Neural cell (in vitro differentiated cells): ENCODE results near the gene LRMDA.

Source experiments
- EP300 ChIP-seq: fragments of 450-650 bp; conservative IDR thresholded peaks from 2 replicates; pipeline ENCODE4 v1.6.1; 2014; ENCODE audit warnings: antibody characterized with exemption, mild to moderate bottlenecking, moderate library complexity; ENCODE audit not compliant: poor library complexity, severe bottlenecking
- EZH2 ChIP-seq: fragments of 200-600, 300-800 bp; shearing (Covaris generic), sonication (generic); IDR thresholded peaks from 2 replicates; pipeline ENCODE4 v1.6.1; 2014; ENCODE audit warnings: antibody characterized with exemption, low read length, borderline replicate concordance, mild to moderate bottlenecking; ENCODE audit not compliant: insufficient read depth, poor library complexity, severe bottlenecking
- POLR2AphosphoS5 ChIP-seq: IDR thresholded peaks from 2 replicates; pipeline ENCODE4 v1.6.1; 2012
- SMC3 ChIP-seq: fragments of 450-650 bp; conservative IDR thresholded peaks from 2 replicates; pipeline ENCODE4 v1.6.1; 2014; ENCODE audit warnings: antibody characterized with exemption, mild to moderate bottlenecking, moderate library complexity; ENCODE audit not compliant: poor library complexity
- TF ChIP-seq, protein P1 (sequence below): fragments of 450-650 bp; IDR thresholded peaks from 2 replicates; pipeline ENCODE4 v1.5.1; 2014; ENCODE audit warnings: antibody characterized with exemption, mild to moderate bottlenecking, moderate library complexity; ENCODE audit not compliant: poor library complexity, severe bottlenecking
- TF ChIP-seq, protein P2 (sequence below): IDR thresholded peaks from 2 replicates; pipeline ENCODE4 v1.6.1; 2012; ENCODE audit warnings: borderline replicate concordance

DNA sequence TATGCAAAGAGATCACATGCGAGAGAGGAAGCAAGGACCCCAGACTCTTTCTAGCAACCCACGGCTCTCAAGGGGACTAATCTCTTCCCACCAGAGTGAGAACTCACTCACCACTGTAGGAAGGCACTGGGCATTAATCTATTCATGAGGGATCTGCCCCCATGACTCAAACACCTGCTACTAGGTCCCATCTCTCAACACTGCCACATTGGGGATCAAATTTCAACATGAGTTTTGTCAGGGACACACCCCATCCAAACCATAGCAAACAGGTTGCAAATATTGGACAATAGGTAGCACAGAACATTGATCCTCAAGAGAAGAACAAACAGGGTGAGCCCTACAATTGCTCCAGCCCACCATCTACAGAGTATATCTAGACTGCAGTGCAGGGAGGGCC, 740.6 kb downstream of the LRMDA start:
- TF ChIP-seq, protein P1, sequence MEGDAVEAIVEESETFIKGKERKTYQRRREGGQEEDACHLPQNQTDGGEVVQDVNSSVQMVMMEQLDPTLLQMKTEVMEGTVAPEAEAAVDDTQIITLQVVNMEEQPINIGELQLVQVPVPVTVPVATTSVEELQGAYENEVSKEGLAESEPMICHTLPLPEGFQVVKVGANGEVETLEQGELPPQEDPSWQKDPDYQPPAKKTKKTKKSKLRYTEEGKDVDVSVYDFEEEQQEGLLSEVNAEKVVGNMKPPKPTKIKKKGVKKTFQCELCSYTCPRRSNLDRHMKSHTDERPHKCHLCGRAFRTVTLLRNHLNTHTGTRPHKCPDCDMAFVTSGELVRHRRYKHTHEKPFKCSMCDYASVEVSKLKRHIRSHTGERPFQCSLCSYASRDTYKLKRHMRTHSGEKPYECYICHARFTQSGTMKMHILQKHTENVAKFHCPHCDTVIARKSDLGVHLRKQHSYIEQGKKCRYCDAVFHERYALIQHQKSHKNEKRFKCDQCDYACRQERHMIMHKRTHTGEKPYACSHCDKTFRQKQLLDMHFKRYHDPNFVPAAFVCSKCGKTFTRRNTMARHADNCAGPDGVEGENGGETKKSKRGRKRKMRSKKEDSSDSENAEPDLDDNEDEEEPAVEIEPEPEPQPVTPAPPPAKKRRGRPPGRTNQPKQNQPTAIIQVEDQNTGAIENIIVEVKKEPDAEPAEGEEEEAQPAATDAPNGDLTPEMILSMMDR: no peak
- TF ChIP-seq EZH2: no peak
- no peak for TF ChIP-seq POLR2AphosphoS5
- no peak for TF ChIP-seq EP300
- TF ChIP-seq SMC3: no peak
- TF ChIP-seq, protein P2, sequence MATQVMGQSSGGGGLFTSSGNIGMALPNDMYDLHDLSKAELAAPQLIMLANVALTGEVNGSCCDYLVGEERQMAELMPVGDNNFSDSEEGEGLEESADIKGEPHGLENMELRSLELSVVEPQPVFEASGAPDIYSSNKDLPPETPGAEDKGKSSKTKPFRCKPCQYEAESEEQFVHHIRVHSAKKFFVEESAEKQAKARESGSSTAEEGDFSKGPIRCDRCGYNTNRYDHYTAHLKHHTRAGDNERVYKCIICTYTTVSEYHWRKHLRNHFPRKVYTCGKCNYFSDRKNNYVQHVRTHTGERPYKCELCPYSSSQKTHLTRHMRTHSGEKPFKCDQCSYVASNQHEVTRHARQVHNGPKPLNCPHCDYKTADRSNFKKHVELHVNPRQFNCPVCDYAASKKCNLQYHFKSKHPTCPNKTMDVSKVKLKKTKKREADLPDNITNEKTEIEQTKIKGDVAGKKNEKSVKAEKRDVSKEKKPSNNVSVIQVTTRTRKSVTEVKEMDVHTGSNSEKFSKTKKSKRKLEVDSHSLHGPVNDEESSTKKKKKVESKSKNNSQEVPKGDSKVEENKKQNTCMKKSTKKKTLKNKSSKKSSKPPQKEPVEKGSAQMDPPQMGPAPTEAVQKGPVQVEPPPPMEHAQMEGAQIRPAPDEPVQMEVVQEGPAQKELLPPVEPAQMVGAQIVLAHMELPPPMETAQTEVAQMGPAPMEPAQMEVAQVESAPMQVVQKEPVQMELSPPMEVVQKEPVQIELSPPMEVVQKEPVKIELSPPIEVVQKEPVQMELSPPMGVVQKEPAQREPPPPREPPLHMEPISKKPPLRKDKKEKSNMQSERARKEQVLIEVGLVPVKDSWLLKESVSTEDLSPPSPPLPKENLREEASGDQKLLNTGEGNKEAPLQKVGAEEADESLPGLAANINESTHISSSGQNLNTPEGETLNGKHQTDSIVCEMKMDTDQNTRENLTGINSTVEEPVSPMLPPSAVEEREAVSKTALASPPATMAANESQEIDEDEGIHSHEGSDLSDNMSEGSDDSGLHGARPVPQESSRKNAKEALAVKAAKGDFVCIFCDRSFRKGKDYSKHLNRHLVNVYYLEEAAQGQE: no peak
